SK-N-SH treated with all-trans-retinoic acid at 6 μM for 48 hours (cell line): ENCODE results near the gene CRLF2.

Source experiments
- ATAC-seq: fragments of 200-7000 bp; cut with Tn5 transposase; 3 replicates; pipeline ENCODE4 v1.9.1; 2020; ENCODE audit warnings: mild to moderate bottlenecking, moderate library complexity
- ARNTL ChIP-seq: fragments of 450-650 bp; formaldehyde crosslinking; IDR thresholded peaks from 2 replicates; pipeline ENCODE4 v1.5.0; 2020; ENCODE audit warnings: low read depth, mild to moderate bottlenecking, moderate library complexity, borderline replicate concordance
- BACH2 ChIP-seq: fragments of 250-450 bp; sonication (Bioruptor Pico); IDR thresholded peaks from 2 replicates; pipeline ENCODE4 v1.9.0; 2021; ENCODE audit warnings: mild to moderate bottlenecking, borderline replicate concordance
- CSDC2 ChIP-seq: fragments of 250-450 bp; sonication (Bioruptor Pico); IDR thresholded peaks from 2 replicates; pipeline ENCODE4 v1.5.0; 2020; ENCODE audit warnings: mild to moderate bottlenecking, moderate library complexity
- CSRNP3 ChIP-seq: fragments of 250-450 bp; sonication (Bioruptor Pico); IDR thresholded peaks from 2 replicates; pipeline ENCODE4 v1.5.1; 2021; ENCODE audit warnings: mild to moderate bottlenecking, moderate library complexity
- ESRRG ChIP-seq: fragments of 250-450 bp; sonication (Bioruptor Pico); IDR thresholded peaks from 2 replicates; pipeline ENCODE4 v1.6.1; 2021; ENCODE audit warnings: mild to moderate bottlenecking
- GLIS3 ChIP-seq: fragments of 250-450 bp; sonication (Bioruptor Pico); IDR thresholded peaks from 2 replicates; pipeline ENCODE4 v1.5.0; 2020; ENCODE audit warnings: mild to moderate bottlenecking, moderate library complexity
- ISL1 ChIP-seq: fragments of 250-450 bp; sonication (Bioruptor Pico); IDR thresholded peaks from 2 replicates; pipeline ENCODE4 v2.1.2; 2022; ENCODE audit warnings: mild to moderate bottlenecking, moderate library complexity
- OSR1 ChIP-seq: fragments of 250-450 bp; sonication (Bioruptor Pico); IDR thresholded peaks from 2 replicates; pipeline ENCODE4 v1.8.0; 2022; ENCODE audit warnings: moderate library complexity, mild to moderate bottlenecking, inconsistent platforms
- PPARA ChIP-seq: fragments of 250-450 bp; sonication (Bioruptor Pico); IDR thresholded peaks from 2 replicates; pipeline ENCODE4 v1.5.0; 2020; ENCODE audit warnings: mild to moderate bottlenecking, borderline replicate concordance
- RARB ChIP-seq: fragments of 250-450 bp; sonication (Bioruptor Pico); IDR thresholded peaks from 2 replicates; pipeline ENCODE4 v1.8.0; 2021; ENCODE audit warnings: mild to moderate bottlenecking, moderate library complexity
- SNAI2 ChIP-seq: fragments of 250-450 bp; sonication (Bioruptor Pico); IDR thresholded peaks from 2 replicates; pipeline ENCODE4 v1.5.0; 2020; ENCODE audit warnings: mild to moderate bottlenecking, moderate library complexity
- TCF4 ChIP-seq: fragments of 250-450 bp; sonication (Bioruptor Pico); IDR thresholded peaks from 2 replicates; pipeline ENCODE4 v1.8.0; 2021; ENCODE audit warnings: mild to moderate bottlenecking, moderate library complexity, borderline replicate concordance
- TOX ChIP-seq: fragments of 250-450 bp; sonication (Bioruptor Pico); IDR thresholded peaks from 2 replicates; pipeline ENCODE4 v1.8.0; 2021; ENCODE audit warnings: mild to moderate bottlenecking, moderate library complexity, borderline replicate concordance
- TSHZ2 ChIP-seq: fragments of 250-450 bp; sonication (Bioruptor Pico); IDR thresholded peaks from 2 replicates; pipeline ENCODE4 v1.5.0; 2020; ENCODE audit warnings: mild to moderate bottlenecking, moderate library complexity
- ZFP3 ChIP-seq: fragments of 250-450 bp; sonication (Bioruptor Pico); IDR thresholded peaks from 2 replicates; pipeline ENCODE4 v1.5.0; 2020; ENCODE audit warnings: mild to moderate bottlenecking, moderate library complexity
- ZFP30 ChIP-seq: fragments of 450-650 bp; formaldehyde crosslinking; IDR thresholded peaks from 2 replicates; pipeline ENCODE4 v1.5.0; 2022; ENCODE audit warnings: mild to moderate bottlenecking, moderate library complexity
- ZNF565 ChIP-seq: fragments of 450-650 bp; formaldehyde crosslinking; conservative IDR thresholded peaks from 2 replicates; pipeline ENCODE4 v1.5.0; 2020; ENCODE audit warnings: low read depth, mild to moderate bottlenecking, moderate library complexity
- ZNF70 ChIP-seq: fragments of 450-650 bp; formaldehyde crosslinking; IDR thresholded peaks from 2 replicates; pipeline ENCODE4 v1.5.0; 2020; ENCODE audit warnings: mild to moderate bottlenecking, moderate library complexity
- ZNF8 ChIP-seq: fragments of 450-650 bp; formaldehyde crosslinking; IDR thresholded peaks from 2 replicates; pipeline ENCODE4 v1.5.0; 2020; ENCODE audit warnings: mild to moderate bottlenecking, moderate library complexity
- TF ChIP-seq, protein P1 (sequence below): fragments of 250-450 bp; sonication (Bioruptor Pico); IDR thresholded peaks from 2 replicates; pipeline ENCODE4 v1.8.0; 2020; ENCODE audit warnings: mild to moderate bottlenecking, moderate library complexity, borderline replicate concordance
- TF ChIP-seq, protein P2 (sequence below): fragments of 250-450 bp; sonication (Bioruptor Pico); IDR thresholded peaks from 2 replicates; pipeline ENCODE4 v1.5.1; 2020; ENCODE audit warnings: low read depth, mild to moderate bottlenecking, moderate library complexity
- TF ChIP-seq, protein P3 (sequence below): fragments of 250-450 bp; sonication (Bioruptor Pico); IDR thresholded peaks from 2 replicates; pipeline ENCODE4 v1.8.0; 2021; ENCODE audit warnings: low read depth, mild to moderate bottlenecking, moderate library complexity, borderline replicate concordance

CRLF2 gene

DNA sequence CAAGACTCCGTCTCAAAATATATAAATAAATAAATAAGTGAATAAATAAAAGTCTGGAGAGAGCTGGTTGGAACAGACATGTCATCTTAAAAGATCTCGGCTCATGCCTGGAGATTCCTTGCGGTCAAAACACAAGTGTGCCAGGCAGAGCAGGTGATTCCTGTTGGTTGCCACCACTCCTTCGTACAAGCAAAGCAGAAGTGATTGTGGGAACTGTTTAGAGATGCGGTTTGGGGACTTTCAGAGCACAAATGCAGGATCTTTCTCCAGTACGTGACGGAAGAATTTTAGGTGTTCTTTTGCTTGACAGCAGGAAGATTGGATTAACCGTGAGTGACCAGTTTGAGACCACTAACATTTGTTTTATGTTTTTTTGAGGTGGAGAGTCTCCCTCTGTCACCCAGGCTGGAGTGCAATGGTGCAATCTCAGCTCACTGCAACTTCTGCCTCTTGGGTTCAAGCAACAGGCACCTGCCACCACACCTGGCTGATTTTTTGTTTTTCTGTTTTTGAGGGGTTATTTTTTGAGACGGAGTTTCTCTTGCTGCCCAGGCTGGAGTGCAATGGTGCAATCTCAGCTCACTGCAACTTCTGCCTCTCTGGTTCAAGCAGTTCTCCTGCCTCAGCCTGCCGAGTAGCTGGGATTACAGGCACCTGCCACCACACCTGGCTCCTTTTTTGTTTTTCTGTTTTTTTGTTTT lies 2.8 kb upstream of the CRLF2 start (continued):
- TF ChIP-seq TSHZ2 (CRISPR knock-in tag) (no peak), BACH2 (CRISPR knock-in tag) (no peak), ZFP30 (CRISPR knock-in tag) (no peak), TCF4 (CRISPR knock-in tag) (no peak)

- ATAC-seq = no peak
- no peak for TF ChIP-seq ZNF8 (CRISPR knock-in tag)
- TF ChIP-seq OSR1 (CRISPR knock-in tag) = no peak
- TF ChIP-seq GLIS3 (CRISPR knock-in tag) = no peak
- no peak for TF ChIP-seq CSDC2
- no peak for TF ChIP-seq TSHZ2 (CRISPR knock-in tag)
- no peak for TF ChIP-seq PPARA (CRISPR knock-in tag)
- no peak for TF ChIP-seq ZFP3
- TF ChIP-seq RARB (CRISPR knock-in tag) = no peak
- no peak for TF ChIP-seq TCF4 (CRISPR knock-in tag)
- TF ChIP-seq ZNF565 = no peak
- TF ChIP-seq, protein P1, sequence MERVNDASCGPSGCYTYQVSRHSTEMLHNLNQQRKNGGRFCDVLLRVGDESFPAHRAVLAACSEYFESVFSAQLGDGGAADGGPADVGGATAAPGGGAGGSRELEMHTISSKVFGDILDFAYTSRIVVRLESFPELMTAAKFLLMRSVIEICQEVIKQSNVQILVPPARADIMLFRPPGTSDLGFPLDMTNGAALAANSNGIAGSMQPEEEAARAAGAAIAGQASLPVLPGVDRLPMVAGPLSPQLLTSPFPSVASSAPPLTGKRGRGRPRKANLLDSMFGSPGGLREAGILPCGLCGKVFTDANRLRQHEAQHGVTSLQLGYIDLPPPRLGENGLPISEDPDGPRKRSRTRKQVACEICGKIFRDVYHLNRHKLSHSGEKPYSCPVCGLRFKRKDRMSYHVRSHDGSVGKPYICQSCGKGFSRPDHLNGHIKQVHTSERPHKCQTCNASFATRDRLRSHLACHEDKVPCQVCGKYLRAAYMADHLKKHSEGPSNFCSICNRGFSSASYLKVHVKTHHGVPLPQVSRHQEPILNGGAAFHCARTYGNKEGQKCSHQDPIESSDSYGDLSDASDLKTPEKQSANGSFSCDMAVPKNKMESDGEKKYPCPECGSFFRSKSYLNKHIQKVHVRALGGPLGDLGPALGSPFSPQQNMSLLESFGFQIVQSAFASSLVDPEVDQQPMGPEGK = no peak
- no peak for TF ChIP-seq TOX (CRISPR knock-in tag)
- TF ChIP-seq ISL1 = no peak
- no peak for TF ChIP-seq SNAI2 (CRISPR knock-in tag)
- no peak for TF ChIP-seq ESRRG (CRISPR knock-in tag)
- TF ChIP-seq ZNF70 (CRISPR knock-in tag) = no peak
- no peak for TF ChIP-seq ARNTL
Measured at GRCh38 chrX:1213971-1214370, 1.5 kb upstream of the CRLF2 start.

GRCh38 chrX:1210844-1211243 lies 1.6 kb downstream of the CRLF2 start:
- no peak for ATAC-seq
- no peak for TF ChIP-seq CSDC2
- no peak for TF ChIP-seq SNAI2 (CRISPR knock-in tag)
- TF ChIP-seq ZNF565 = no peak
- TF ChIP-seq, protein P2, sequence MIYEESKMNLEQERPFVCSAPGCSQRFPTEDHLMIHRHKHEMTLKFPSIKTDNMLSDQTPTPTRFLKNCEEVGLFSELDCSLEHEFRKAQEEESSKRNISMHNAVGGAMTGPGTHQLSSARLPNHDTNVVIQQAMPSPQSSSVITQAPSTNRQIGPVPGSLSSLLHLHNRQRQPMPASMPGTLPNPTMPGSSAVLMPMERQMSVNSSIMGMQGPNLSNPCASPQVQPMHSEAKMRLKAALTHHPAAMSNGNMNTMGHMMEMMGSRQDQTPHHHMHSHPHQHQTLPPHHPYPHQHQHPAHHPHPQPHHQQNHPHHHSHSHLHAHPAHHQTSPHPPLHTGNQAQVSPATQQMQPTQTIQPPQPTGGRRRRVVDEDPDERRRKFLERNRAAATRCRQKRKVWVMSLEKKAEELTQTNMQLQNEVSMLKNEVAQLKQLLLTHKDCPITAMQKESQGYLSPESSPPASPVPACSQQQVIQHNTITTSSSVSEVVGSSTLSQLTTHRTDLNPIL (CRISPR knock-in tag) = no peak
- TF ChIP-seq, protein P3, sequence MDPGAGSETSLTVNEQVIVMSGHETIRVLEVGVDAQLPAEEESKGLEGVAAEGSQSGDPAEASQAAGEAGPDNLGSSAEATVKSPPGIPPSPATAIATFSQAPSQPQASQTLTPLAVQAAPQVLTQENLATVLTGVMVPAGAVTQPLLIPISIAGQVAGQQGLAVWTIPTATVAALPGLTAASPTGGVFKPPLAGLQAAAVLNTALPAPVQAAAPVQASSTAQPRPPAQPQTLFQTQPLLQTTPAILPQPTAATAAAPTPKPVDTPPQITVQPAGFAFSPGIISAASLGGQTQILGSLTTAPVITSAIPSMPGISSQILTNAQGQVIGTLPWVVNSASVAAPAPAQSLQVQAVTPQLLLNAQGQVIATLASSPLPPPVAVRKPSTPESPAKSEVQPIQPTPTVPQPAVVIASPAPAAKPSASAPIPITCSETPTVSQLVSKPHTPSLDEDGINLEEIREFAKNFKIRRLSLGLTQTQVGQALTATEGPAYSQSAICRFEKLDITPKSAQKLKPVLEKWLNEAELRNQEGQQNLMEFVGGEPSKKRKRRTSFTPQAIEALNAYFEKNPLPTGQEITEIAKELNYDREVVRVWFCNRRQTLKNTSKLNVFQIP = no peak
- TF ChIP-seq ZFP3 = no peak
- no peak for TF ChIP-seq TOX (CRISPR knock-in tag)
- no peak for TF ChIP-seq OSR1 (CRISPR knock-in tag)
- no peak for TF ChIP-seq GLIS3 (CRISPR knock-in tag)
- no peak for TF ChIP-seq CSRNP3
- TF ChIP-seq ZNF70 (CRISPR knock-in tag) = no peak
- TF ChIP-seq ARNTL = no peak
